Activated T-cell treated with anti-CD3 and anti-CD28 coated beads, Interleukin-2, amount 50 U/mL, for 72 hours (primary cell): Measurements from ENCODE around the gene ITGA11. TPM values are rescaled to one million over a fixed set of nuclear protein-coding genes. Genes with fewer than 3 reads are reported as not detected.

Source experiments
- ATAC-seq, 2 donors: fragments of 150-1000 bp; cut with Tn5 transposase; replicated peaks in 1 of 2; 2 replicates each; pipeline ENCODE4 v1.10.0; 2021; ENCODE audit warnings: moderate library complexity in 2 of 2, mild to moderate bottlenecking in 1 of 2
- DNase-seq, 2 donors: peaks; one replicate each; pipeline ENCODE4 v3.0.0; 2021 to 2022; ENCODE audit warnings: mixed read lengths in 1 of 2
- H3K27ac Mint-ChIP-seq: one replicate; pipeline ENCODE4 v1.8.0; 2022; ENCODE audit warnings: mild to moderate bottlenecking, moderate library complexity, mixed read lengths
- H3K27me3 Mint-ChIP-seq: one replicate; pipeline ENCODE4 v1.8.0; 2022; ENCODE audit warnings: low read depth, mixed read lengths
- H3K36me3 Mint-ChIP-seq, 2 donors: one replicate each; pipeline ENCODE4 v1.8.0; 2022; ENCODE audit warnings: mixed read lengths in 2 of 2, mild to moderate bottlenecking in 1 of 2; ENCODE audit not compliant: insufficient read depth in 2 of 2
- H3K4me1 Mint-ChIP-seq: one replicate; pipeline ENCODE4 v1.8.0; 2022; ENCODE audit warnings: low read depth, mixed read lengths
- H3K4me3 Mint-ChIP-seq, 2 donors: one replicate each; pipeline ENCODE4 v1.8.0; 2022; ENCODE audit warnings: mild to moderate bottlenecking in 2 of 2, mixed read lengths in 2 of 2, moderate library complexity in 2 of 2
- H3K9me3 Mint-ChIP-seq, 2 donors: one replicate each; pipeline ENCODE4 v1.8.0; 2022; ENCODE audit warnings: mixed read lengths in 2 of 2
- total RNA-seq, 2 donors: library from RNA; stranded (reverse); gene quantifications; one replicate each; pipeline ENCODE4 v1.2.3, GENCODE V29; 2022

ITGA11 gene
- total RNA-seq, 2 donors from 2014 or later, result 0.58 to 1.6 TPM

DNA sequence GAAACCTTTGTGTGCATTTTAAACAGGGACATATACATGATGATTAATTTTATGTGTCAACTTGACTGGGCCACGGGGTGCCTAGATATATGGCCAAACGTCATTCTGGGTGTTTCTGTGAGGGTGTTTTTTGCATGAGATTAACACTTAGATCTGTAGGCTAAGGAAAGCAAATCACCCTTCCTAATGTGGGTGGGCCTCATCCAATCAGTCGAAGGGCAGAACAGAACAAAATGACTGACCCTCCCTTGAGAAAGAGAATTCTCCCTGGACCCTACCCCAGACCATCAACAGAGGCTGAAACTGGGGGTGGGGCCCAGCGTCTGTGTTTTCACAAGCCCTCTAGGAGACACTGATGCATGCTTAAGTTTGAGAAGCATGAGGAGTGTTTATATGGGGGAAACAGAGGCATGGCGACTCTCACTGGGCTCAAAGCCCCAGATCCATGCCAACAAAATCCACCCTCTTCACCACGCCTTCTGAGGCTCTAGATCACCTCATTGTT lies 56.2 kb downstream of the ITGA11 start:
- DNase-seq (no peak), ATAC-seq (no peak)
- Mint-ChIP-seq H3K4me3 (no peak overlapping the region), H3K9me3 (no peaks in the 10 kb centered on the region), H3K27me3 (no peaks in the 10 kb centered on the region), H3K36me3 (no peaks in the 10 kb centered on the region), H3K4me1 (peaks cover 10% of the 10 kb centered on the region), H3K27ac (no peak overlapping the region)

DNA sequence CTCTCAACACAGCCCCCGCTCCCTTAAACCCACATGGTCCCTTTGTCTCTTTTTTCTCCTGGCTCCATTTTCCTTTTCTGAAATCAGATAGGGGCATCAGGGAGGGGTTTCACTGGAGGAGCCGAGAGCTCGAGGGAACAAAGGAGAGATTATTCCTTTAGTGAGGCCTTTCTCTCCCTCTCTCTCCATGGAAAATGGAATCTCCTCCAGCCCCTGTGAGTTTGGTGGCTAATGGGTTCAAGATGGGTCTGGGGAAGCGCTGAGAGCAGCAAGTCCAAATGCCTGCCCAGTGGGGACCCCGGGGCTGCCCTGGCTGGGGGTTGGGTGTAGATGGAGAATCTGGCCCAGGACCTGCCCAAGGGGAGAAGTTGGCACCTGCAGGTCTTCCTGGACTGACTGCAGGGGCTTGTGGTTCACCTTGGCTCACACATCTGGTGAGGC lies 56.8 kb downstream of the ITGA11 start:
- DNase-seq (no peak), ATAC-seq (no peak)
- no peaks in the 10 kb centered on the region for H3K9me3 Mint-ChIP-seq
- H3K27ac Mint-ChIP-seq, result no peak overlapping the region
- H3K36me3 Mint-ChIP-seq, result no peaks in the 10 kb centered on the region
- peaks cover 10% of the 10 kb centered on the region for H3K4me1 Mint-ChIP-seq
- H3K4me3 Mint-ChIP-seq, result no peak overlapping the region
- no peaks in the 10 kb centered on the region for H3K27me3 Mint-ChIP-seq

DNA sequence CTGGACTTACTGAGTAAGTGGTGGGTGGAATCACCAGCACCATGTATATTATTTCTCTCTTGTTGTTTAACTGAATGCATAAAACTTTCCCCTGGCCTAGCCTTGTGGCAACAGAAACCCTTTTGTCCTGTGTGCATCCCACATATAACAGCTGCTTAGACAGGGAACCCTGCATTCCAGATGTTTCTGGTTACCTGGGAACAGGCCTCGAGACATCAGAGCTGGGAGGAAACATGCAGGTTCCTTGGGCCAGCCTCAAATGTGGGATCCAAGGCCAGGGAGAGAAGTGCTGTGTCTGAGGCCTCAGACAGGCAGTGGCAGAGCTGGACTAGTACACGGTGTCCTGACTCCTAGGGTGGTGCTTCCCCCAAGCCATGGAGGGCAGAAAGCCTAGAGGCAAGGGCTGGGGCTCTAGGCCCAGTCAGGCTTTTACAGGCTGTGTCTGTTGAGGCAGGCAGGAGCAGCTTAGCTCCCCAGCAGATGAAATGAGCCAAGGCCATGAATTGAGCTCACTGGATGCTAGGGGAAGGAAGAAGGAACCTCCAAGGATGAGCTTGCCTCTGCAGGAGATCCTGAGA lies 57.7 kb downstream of the ITGA11 start:
- no peak overlapping the region for H3K27ac Mint-ChIP-seq
- H3K4me3 Mint-ChIP-seq, result no peak overlapping the region
- DNase-seq (no peak), ATAC-seq (no peak)
- no peaks in the 10 kb centered on the region for H3K36me3 Mint-ChIP-seq
- no peaks in the 10 kb centered on the region for H3K9me3 Mint-ChIP-seq
- H3K27me3 Mint-ChIP-seq, result no peaks in the 10 kb centered on the region
- peaks cover 4% of the 10 kb centered on the region for H3K4me1 Mint-ChIP-seq

DNA sequence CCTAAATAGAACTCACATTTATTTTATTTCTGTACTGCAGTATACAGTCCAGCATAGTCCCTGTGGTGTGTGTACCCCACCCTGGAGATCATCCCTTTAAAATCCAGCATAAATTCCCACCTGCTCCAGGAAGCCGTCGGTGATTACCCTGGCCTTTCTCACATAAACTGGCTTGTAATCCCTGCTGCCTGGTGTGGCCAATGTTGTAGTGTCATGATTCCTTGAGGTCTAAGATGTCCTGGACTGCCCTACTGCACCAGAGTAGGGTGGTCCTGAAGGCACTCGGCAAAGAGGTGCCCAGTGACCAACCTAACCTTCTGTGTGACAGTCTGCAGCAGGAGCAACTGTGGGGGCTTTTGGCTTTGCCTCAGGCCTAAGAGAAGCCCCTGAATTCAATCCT lies 58.9 kb downstream of the ITGA11 start:
- no peaks in the 10 kb centered on the region for H3K27me3 Mint-ChIP-seq
- no peaks in the 10 kb centered on the region for H3K4me1 Mint-ChIP-seq
- no peaks in the 10 kb centered on the region for H3K9me3 Mint-ChIP-seq
- no peak for DNase-seq
- no peak for ATAC-seq
- no peak overlapping the region for H3K27ac Mint-ChIP-seq
- no peak overlapping the region for H3K4me3 Mint-ChIP-seq
- H3K36me3 Mint-ChIP-seq, result no peaks in the 10 kb centered on the region

DNA sequence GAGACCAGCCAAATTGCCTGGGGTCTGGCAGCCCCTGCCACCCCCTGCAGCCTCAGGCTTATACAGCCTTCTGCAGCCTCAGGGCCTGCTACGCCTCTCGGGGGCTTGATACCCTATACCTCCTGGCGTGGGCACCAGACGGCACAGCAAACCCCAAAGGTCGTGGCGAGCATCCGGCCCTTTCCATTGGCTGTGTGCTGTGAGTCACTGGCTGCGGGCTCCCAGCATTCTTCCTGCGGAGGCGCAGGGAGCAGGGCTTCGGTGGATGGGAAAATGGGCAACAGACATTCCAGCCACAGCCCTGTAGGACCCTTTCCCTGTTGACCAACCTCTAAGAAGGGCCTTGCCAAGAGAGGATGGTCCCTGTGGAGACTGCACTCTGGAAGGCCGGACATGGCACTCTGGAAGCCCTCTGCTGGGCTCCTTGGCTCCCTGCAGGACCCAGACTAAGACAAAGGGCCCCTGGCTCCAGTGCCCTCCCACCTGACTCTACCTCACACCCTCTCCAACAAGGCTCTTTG lies 59.6 kb downstream of the ITGA11 start:
- ATAC-seq, result no peak
- no peak for DNase-seq
- H3K9me3 Mint-ChIP-seq, result no peaks in the 10 kb centered on the region
- H3K27me3 Mint-ChIP-seq, result peaks cover 3% of the 10 kb centered on the region
- H3K36me3 Mint-ChIP-seq, result no peaks in the 10 kb centered on the region
- H3K27ac Mint-ChIP-seq, result no peak overlapping the region
- H3K4me3 Mint-ChIP-seq, result no peak overlapping the region
- H3K4me1 Mint-ChIP-seq, result no peaks in the 10 kb centered on the region

DNA sequence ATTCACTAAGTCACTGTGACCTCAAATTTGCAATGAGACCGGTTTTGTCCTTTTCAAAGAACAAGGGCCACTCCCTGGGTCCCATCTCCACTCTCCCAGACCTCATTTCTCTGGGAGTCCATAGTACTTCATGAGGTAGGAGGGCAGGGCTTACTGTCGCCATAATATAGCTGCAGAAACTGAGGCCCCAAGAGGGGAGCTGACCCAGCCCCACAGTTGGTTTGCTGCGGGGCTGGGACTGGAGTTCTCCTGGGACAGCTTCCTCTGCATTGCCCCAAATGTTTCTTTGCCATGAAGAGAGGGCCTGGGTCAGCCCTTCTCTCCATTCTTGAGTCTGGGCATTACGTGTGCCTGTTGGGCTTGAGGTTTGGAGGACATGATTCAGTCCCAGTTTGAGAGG lies 60.1 kb downstream of the ITGA11 start:
- no peak for ATAC-seq
- H3K36me3 Mint-ChIP-seq, result no peaks in the 10 kb centered on the region
- no peak overlapping the region for H3K27ac Mint-ChIP-seq
- H3K27me3 Mint-ChIP-seq, result peaks cover 7% of the 10 kb centered on the region
- H3K4me3 Mint-ChIP-seq, result no peak overlapping the region
- H3K9me3 Mint-ChIP-seq, result no peaks in the 10 kb centered on the region
- no peaks in the 10 kb centered on the region for H3K4me1 Mint-ChIP-seq
- DNase-seq, result no peak

DNA sequence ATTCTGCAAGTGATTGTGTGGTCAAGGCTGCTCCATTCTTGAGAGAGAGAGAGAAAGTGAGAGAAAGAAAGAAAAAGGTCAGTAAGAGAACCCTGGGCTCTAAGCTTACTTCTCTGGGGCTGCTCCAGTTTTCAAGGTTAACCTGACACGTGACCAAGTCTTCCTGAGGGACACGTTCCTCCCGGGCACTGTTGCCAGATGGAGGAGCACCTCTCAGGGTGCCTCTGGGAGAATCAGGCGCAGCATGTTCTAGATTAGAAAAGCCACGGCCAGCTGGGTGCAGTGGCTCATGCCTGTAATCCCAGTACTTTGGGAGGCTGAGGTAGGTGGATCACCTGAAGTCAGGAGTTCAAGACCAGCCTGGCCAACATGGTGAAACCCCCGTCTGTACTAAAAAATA lies 60.8 kb downstream of the ITGA11 start:
- Mint-ChIP-seq H3K36me3 (no peaks in the 10 kb centered on the region), H3K4me1 (no peaks in the 10 kb centered on the region), H3K4me3 (no peak overlapping the region), H3K9me3 (no peaks in the 10 kb centered on the region), H3K27me3 (peaks cover 7% of the 10 kb centered on the region), H3K27ac (no peak overlapping the region)
- DNase-seq (no peak), ATAC-seq (no peak)

DNA sequence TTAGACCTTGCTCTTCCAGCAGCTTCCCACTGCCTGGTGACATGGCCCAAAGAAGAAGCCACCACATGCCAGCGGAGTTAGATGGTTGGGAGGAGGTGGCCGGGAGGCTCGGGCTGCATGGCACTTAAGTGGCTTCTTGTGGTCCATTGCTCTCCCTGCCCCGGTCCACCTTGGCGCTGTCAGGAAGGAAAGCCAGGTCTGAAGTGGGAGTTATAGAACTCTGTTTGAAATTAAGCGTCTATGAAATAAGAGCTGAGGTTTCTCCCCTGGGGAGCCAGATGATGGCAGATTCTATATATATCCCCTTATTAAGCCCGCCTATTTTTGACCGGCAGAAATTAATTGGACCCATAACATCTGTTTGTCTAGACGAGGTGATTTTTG lies 61.2 kb downstream of the ITGA11 start:
- Mint-ChIP-seq H3K4me1 (peaks cover 1% of the 10 kb centered on the region), H3K4me3 (no peak overlapping the region), H3K9me3 (no peaks in the 10 kb centered on the region), H3K27me3 (peaks cover 7% of the 10 kb centered on the region), H3K36me3 (no peaks in the 10 kb centered on the region), H3K27ac (no peak overlapping the region)
- DNase-seq, result no peak
- no peak for ATAC-seq

DNA sequence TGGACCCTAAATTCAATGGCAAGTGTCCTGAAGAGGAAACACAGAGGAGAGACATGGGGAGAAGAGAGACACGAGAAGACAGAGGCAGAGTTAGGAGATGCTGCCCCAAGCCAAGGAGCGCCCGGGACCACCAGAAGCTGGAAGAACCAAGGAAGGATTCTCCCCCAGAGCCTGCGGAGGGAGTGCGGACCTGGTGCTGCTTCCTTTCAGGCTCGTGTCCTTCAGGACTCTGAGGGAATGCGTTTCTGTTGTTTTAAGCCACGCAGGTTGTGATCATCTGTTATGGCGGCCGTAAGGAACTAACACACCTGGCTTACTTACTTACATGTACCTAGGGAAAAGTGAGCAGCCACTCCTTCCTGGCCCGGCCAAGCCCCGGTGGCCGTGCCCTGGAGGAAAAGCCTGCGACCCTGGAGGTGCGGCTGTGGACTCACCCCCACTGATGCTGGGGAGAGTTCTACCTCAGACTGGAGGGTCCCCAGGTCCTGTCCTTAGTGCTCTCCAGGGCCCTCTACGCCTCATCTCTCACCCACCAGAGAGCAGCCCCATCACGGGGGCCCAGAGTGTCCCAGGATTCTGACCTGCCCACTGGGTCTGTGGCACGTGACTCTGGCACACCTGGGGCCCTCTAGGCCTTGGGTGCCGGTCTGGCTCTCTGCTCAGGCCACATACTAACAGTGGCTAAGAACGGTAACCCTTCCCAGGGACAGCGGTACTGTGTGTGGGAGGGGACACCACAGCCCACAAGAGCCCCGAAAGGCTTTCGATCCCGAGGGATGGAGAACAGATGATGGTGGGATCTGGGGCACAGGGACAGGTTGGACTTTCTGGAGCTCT lies 61.8 kb downstream of the ITGA11 start:
- Mint-ChIP-seq H3K27me3 (peaks cover 7% of the 10 kb centered on the region), H3K9me3 (no peaks in the 10 kb centered on the region), H3K36me3 (no peaks in the 10 kb centered on the region), H3K4me1 (peaks cover 7% of the 10 kb centered on the region), H3K4me3 (no peak overlapping the region), H3K27ac (no peak overlapping the region)
- ATAC-seq (no peak), DNase-seq (no peak)

DNA sequence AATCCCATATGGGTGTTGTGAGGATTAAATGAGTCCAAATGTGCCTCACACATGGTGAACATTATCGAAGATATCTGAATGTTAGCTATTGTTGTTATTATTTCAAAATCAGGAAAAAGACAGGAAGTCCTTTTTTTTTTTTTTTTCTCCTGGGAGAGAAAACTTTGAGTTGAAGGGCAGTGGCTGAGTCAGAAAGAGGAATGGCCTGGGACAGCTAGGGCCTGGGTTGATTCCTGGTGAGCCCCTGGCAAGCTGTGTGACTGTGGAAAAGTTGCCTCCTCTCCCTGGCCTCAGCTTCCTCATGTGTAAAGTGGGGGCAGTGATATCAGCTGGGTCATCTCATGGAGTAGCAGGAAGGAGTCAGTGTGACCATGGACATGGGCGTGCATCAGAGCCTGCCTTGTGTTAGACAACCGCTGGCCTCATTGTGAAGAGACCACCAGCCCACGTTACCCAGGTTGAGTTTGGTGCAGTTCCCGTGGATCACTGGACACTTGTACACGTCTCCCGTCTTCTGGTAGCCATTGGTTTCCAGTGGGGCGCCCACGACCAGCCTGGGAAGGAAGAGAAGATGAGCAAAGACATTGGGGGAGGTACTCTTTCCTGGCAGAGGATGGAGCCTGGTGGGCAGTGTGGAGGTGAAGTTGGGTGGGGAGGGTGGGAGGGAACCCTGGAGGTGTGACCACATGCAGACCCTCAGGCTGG lies 63.1 kb downstream of the ITGA11 start:
- peaks cover 12% of the 10 kb centered on the region for H3K4me1 Mint-ChIP-seq
- H3K9me3 Mint-ChIP-seq, result no peaks in the 10 kb centered on the region
- no peak for DNase-seq
- H3K36me3 Mint-ChIP-seq, result no peaks in the 10 kb centered on the region
- ATAC-seq, result no peak
- H3K27me3 Mint-ChIP-seq, result peaks cover 7% of the 10 kb centered on the region
- H3K27ac Mint-ChIP-seq, result no peak overlapping the region
- H3K4me3 Mint-ChIP-seq, result no peak overlapping the region

DNA sequence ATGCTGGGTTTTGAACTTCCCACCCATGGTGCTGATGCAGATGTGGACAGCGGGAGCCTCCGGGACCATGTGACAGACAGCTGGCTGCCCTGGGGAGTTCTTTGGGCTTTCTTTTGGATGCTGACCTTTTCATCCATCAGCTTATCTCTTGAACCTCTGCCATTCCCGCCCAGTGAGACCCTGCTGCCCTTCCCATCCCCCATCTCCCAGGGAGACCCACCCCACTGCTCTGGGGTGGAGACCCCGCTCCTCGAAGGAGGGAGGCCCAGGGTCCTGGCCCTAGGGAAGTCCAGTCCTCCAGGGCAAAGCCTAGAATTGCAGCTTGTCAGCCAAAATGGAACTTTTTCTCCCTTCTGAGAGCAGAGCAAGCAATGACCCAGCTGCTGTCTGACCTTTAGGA lies 64.0 kb downstream of the ITGA11 start:
- no peak overlapping the region for H3K27ac Mint-ChIP-seq
- peaks cover 12% of the 10 kb centered on the region for H3K4me1 Mint-ChIP-seq
- ATAC-seq, result no peak

DNA sequence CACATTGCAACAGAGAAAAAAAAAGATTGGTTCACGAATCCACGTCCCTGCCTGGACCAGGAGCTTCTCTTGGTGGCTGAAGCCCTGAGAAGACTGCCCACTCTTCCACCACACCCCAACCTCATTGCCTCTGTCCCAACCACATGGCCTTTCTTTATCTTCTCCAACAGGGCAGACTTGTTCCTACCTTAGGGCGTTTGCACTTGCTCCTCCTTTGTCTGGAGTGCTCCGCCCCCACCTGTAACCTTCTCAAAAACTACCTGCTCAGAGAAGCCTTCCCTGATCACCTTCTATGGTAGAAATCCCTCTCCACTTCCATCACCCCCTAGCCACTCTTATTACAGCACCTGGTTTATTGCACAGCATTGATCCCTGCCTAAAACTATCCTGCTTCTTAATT lies 64.7 kb downstream of the ITGA11 start:
- Mint-ChIP-seq H3K4me3 (peak overlapping the region in 1 of 2 donors; percentile 20), H3K36me3 (no peaks in the 10 kb centered on the region), H3K27ac (no peak overlapping the region), H3K27me3 (peaks cover 7% of the 10 kb centered on the region), H3K9me3 (no peaks in the 10 kb centered on the region), H3K4me1 (peaks cover 12% of the 10 kb centered on the region)
- ATAC-seq (no peak), DNase-seq (no peak)

More for the DNA sequence above, 64.0 kb downstream of the ITGA11 start:
- Mint-ChIP-seq H3K27me3 (peaks cover 7% of the 10 kb centered on the region), H3K4me3 (no peak overlapping the region), H3K36me3 (no peaks in the 10 kb centered on the region), H3K9me3 (no peaks in the 10 kb centered on the region)
- no peak for DNase-seq

DNA sequence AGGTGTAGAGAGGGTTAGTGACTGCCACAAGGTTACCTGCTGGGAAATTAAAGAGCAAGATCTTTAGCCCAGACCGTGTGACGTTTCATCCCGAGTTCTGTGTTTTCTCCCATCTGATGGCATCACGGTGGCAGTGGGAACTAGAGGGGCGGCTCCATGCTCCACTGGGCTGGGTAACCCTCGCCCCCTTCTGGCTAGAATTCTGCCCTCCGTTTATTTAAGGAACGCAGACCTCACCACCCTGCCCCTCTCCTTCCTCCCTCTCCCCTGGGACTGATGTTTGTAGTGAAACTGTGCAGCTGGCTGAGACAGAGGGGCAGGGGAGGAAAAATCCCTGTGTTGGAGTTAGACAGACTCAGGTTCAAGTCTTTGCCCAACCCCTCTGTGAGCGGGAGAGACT lies 65.6 kb downstream of the ITGA11 start:
- Mint-ChIP-seq H3K27ac (no peak overlapping the region), H3K4me3 (no peak overlapping the region), H3K36me3 (no peaks in the 10 kb centered on the region), H3K9me3 (no peaks in the 10 kb centered on the region), H3K27me3 (peaks cover 7% of the 10 kb centered on the region), H3K4me1 (peaks cover 12% of the 10 kb centered on the region)
- no peak for DNase-seq
- ATAC-seq, result no peak
